Breast epithelium (tissue), 4 donors: ENCODE results near the gene UTP25. TPM values are rescaled to one million over a fixed set of nuclear protein-coding genes. Genes with fewer than 3 reads are reported as not detected.
"Not testable (repeated sequence)": the region's sequence is repeated elsewhere in the genome, so short reads cannot be mapped to it uniquely, and the experiment has no call there.

ENCODE experiments used
- DNase-seq, 2 donors: peaks; one replicate each; pipeline ENCODE4 v3.0.0-alpha.2; 2019; ENCODE audit warnings: low spot score in 2 of 2
- H3K27ac ChIP-seq, 2 donors: fragments of 200-600 bp; sonication (generic) in 1 of 2; one replicate each; pipeline ENCODE4 v1.5.1; 2016 to 2019; ENCODE audit warnings: mild to moderate bottlenecking in 1 of 2
- H3K27me3 ChIP-seq, 2 donors: fragments of 200-600 bp; sonication (generic) in 1 of 2; one replicate each; pipeline versions ENCODE4 v1.5.1 to v1.6.0; 2017 to 2019; ENCODE audit warnings: control low read depth in 1 of 2, mild to moderate bottlenecking in 1 of 2
- H3K36me3 ChIP-seq: fragments of 200-600 bp; one replicate; pipeline ENCODE4 v1.5.1; 2019
- H3K4me1 ChIP-seq, 2 donors: fragments of 200-600 bp; sonication (generic); one replicate each; pipeline ENCODE4 v1.5.1; 2016 to 2019; ENCODE audit warnings: control low read depth in 1 of 2
- H3K4me3 ChIP-seq, 3 donors: fragments of 200-600 bp; sonication (generic); 1 replicate in 2 of 3; 2 replicates in 1 of 3; pipeline ENCODE4 v1.5.1; 2016 to 2019; ENCODE audit warnings: mild to moderate bottlenecking in 3 of 3, moderate library complexity in 2 of 3
- H3K9me3 ChIP-seq, 2 donors: fragments of 200-600 bp; sonication (generic) in 1 of 2; one replicate each; pipeline ENCODE4 v1.5.1; 2016 to 2019; ENCODE audit warnings: control low read depth in 1 of 2
- POLR2A ChIP-seq: fragments of 450-650 bp; IDR thresholded peaks from one replicate; pipeline ENCODE4 v1.6.1; 2016; ENCODE audit warnings: antibody characterized with exemption, mild to moderate bottlenecking, moderate library complexity
- POLR2AphosphoS5 ChIP-seq, 3 donors: sonication (generic); formaldehyde crosslinking; IDR thresholded peaks; one replicate each; pipeline ENCODE4 v1.6.1; 2017; ENCODE audit warnings: antibody characterized with exemption in 3 of 3
- intact Hi-C: fragments of 100-400 bp; cut with DNase I; formaldehyde crosslinking; loops from one replicate; pipeline ENCODE4 v1.15.1; 2023; ENCODE audit warnings: low total_unique reads
- total RNA-seq, 3 donors: library from RNA; depleted of rRNA; stranded (reverse); fragments of >200 nt; gene quantifications; one replicate each; pipeline ENCODE4 v1.1.0, GENCODE V29; 2016
- TF ChIP-seq, protein P1 (sequence below), 3 donors: fragments of 450-650 bp; IDR thresholded peaks; one replicate each; pipeline ENCODE4 v1.5.1; 2016 to 2017; ENCODE audit warnings: antibody characterized with exemption in 3 of 3, mild to moderate bottlenecking in 3 of 3, moderate library complexity in 3 of 3

Gene UTP25
- total RNA-seq, 3 donors from 2014 or later: 6.4 to 15.5 (median 11.1) TPM

DNA sequence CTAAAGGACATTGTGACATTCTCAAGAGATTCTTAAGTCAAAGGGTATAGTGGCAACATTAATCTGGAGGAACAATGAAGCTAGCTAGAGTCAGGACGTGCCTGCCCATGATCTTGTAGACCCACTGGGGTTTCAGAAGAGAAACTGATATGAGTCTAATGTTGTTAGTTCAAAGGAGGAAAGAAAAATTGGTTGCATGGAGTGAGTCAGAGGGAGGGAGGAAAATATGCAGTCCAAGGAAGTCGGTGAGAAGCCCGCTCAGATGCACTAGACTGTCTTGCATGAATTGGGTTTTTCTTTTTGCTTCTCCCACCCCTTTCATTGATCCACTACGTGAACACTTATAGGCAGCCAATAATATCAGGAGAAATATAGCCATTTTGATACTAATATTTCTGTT is 56.5 kb downstream of the UTP25 start:
- Histone ChIP-seq H3K27ac (no peak overlapping the region), H3K36me3 (no peaks in the 10 kb centered on the region), H3K4me1 (no peaks in the 10 kb centered on the region), H3K9me3 (no peaks in the 10 kb centered on the region), H3K4me3 (no peak overlapping the region), H3K27me3 (peaks cover 0 to 12% of the 10 kb centered on the region in 2 donors)
- intact Hi-C loops: no loop called here
- no peak for TF ChIP-seq POLR2AphosphoS5 (IDR thresholded peaks at IDR 0.05)
- TF ChIP-seq, protein P1, sequence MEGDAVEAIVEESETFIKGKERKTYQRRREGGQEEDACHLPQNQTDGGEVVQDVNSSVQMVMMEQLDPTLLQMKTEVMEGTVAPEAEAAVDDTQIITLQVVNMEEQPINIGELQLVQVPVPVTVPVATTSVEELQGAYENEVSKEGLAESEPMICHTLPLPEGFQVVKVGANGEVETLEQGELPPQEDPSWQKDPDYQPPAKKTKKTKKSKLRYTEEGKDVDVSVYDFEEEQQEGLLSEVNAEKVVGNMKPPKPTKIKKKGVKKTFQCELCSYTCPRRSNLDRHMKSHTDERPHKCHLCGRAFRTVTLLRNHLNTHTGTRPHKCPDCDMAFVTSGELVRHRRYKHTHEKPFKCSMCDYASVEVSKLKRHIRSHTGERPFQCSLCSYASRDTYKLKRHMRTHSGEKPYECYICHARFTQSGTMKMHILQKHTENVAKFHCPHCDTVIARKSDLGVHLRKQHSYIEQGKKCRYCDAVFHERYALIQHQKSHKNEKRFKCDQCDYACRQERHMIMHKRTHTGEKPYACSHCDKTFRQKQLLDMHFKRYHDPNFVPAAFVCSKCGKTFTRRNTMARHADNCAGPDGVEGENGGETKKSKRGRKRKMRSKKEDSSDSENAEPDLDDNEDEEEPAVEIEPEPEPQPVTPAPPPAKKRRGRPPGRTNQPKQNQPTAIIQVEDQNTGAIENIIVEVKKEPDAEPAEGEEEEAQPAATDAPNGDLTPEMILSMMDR (IDR thresholded peaks at IDR 0.05): no peak
- no peak for TF ChIP-seq POLR2A
- DNase-seq: no peak

DNA sequence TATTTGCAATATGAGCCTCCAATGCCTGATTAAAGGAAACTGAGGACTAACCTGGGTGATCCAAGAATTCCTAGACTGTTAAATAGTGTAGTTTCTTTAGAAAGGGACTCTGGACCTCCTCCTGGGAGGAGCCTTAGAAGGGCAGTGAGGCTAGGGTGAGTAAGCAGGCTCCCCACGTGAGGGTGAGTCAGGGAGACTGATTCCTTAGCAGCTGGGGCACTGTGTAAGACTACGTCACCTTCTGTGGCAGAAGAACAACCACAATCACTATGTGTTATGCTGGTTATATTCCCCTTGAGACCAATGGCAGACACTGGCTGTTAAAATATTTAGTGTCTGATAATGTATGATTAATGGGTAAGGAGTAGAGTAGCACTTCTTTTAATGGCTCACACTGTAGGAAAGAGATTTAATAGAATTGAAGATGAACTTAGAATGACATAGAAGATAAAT is 56.9 kb downstream of the UTP25 start:
- Histone ChIP-seq H3K27ac (no peak overlapping the region), H3K9me3 (no peaks in the 10 kb centered on the region), H3K4me3 (no peak overlapping the region), H3K4me1 (no peaks in the 10 kb centered on the region), H3K27me3 (peaks cover 0 to 7% of the 10 kb centered on the region in 2 donors), H3K36me3 (no peaks in the 10 kb centered on the region)
- intact Hi-C loops: no loop called here
- TF ChIP-seq POLR2AphosphoS5 (IDR thresholded peaks at IDR 0.05): no peak
- DNase-seq: no peak

DNA sequence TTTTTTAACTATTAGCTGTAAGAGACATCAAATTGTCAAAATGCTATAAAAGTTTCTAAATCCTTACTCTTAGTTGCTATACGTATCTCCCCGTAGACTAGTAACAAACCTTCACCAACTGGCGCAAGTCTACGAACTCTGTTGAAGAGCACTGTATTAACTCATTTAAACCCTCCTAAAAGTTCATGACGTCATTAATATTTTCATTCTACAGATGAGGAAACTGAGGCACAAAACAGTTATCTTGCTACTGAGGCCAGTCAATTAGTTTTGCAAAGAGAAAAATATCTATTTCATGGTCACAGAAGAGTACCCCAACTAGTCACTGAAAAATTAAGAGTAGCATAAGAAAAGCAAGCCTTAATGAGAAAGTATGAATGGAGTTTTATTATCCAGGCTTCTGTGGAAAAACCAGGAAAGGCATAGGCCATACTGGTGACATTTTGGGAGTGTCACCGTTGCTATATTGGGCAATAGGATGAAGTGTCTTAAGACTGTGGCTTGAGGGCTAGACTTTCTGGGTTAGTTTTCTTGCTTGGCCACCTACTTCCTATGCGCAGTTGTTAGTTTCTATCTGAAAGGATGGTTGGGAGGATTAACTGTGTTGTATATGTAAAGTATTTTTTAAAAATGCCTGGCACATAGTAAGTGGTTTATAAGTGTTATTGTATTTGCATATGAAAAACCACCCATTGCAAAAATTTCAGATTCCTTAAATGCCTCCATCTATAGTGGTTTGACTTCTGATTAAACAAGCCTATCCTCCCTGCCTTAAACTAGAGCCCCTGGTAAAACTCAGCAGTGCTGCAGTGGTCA is 57.8 kb downstream of the UTP25 start:
- no peak overlapping the region for H3K4me3 ChIP-seq
- TF ChIP-seq POLR2AphosphoS5 (IDR thresholded peaks at IDR 0.05): no peak
- TF ChIP-seq, protein P1 (IDR thresholded peaks at IDR 0.05): no peak
- H3K4me1 ChIP-seq: no peaks in the 10 kb centered on the region
- no peak overlapping the region for H3K27ac ChIP-seq
- no peaks in the 10 kb centered on the region for H3K36me3 ChIP-seq
- intact Hi-C loops: no loop called here
- no peak for DNase-seq
- no peaks in the 10 kb centered on the region for H3K9me3 ChIP-seq
- H3K27me3 ChIP-seq: no peaks in the 10 kb centered on the region

DNA sequence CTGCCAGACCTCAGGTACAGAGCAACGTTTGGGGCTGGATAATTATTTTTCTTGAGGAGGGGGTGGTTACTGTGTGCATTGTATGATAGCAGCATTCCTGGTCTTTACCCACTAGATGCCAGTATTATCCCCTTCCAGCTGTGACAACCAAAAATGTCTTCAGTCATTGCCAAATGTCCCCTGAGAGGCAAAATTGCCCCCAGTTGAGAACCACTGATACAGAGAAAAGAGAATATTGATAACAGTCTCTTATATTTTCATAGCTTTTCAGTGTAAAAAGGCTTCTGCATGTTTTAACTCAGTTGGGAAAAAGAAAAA is 58.4 kb downstream of the UTP25 start:
- Histone ChIP-seq H3K27ac (no peak overlapping the region), H3K4me1 (no peaks in the 10 kb centered on the region)

DNA sequence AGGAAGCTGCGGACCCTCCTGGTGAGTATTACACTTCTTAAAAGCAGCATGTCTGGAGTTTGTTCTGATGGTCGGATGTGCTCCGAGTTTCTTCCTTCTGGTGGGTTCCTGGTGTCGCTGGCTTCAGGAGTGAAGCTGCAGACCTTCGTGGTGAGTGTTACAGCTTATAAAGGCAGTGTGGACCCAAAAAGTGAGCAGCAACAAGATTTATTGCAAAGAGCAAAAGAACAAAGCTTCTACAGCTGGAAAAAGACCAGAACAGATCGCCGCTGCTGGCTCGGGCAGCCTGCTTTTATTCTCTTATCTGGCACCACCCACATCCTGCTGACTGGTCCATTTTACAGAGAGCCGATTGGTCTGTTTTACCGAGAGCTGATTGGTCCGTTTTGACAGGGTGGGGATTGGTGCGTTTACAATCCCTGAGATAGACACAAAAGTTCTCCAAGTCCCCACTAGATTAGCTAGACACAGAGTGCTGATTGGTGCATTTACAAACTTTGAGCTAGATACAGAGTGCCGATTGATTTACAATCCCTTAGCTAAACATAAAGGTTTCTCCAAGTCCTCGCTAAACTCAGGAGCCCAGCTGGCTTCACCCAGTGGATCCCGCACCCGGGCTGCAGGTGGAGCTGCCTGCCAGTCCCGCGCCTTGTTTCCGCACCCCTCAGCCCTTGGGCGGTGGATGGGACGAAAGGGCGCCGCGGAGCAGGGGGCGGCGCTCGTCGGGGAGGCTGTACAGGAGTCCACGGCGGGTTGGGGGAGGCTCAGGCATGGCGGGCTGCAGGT is 60.7 kb downstream of the UTP25 start:
- DNase-seq, H3K27me3 ChIP-seq, H3K9me3 ChIP-seq, intact Hi-C loops, H3K4me1 ChIP-seq, H3K36me3 ChIP-seq, H3K27ac ChIP-seq, H3K4me3 ChIP-seq: not testable (repeated sequence)

More for the DNA sequence above, 58.4 kb downstream of the UTP25 start:
- TF ChIP-seq POLR2AphosphoS5 (IDR thresholded peaks at IDR 0.05) (no peak), POLR2A (no peak)
- TF ChIP-seq, protein P1 (IDR thresholded peaks at IDR 0.05): no peak
- Histone ChIP-seq H3K27me3 (no peaks in the 10 kb centered on the region), H3K9me3 (no peaks in the 10 kb centered on the region), H3K4me3 (no peak overlapping the region), H3K36me3 (no peaks in the 10 kb centered on the region)
- no peak for DNase-seq
- intact Hi-C loops: no loop called here

DNA sequence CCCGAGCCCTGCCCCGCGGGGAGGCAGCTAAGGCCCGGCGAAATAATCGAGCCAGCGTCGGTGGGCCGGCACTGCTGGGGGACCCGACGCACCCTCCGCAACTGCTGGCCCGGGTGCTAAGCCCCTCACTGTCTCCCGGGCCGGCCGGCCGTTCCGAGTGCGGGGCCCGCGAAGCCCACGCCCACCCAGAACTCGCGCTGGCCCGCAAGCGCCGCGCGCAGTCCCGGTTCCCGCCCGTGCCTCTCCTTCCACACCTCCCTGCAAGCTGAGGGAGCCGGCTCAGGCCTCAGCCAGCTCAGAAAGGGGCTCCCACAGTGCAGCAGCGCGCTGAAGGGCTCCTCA is 61.3 kb downstream of the UTP25 start:
- Histone ChIP-seq H3K4me1 (no peaks in the 10 kb centered on the region), H3K27ac (no peak overlapping the region), H3K9me3 (no peaks in the 10 kb centered on the region), H3K27me3 (no peaks in the 10 kb centered on the region), H3K36me3 (no peaks in the 10 kb centered on the region), H3K4me3 (no peak overlapping the region)
- TF ChIP-seq, protein P1 (IDR thresholded peaks at IDR 0.05): no peak
- TF ChIP-seq POLR2AphosphoS5 (IDR thresholded peaks at IDR 0.05): no peak
- TF ChIP-seq POLR2A: no peak
- intact Hi-C loops: no loop called here
- no peak for DNase-seq
